ENCODE data around the gene DPYSL4. TPM values are rescaled to one million over a fixed set of nuclear protein-coding genes. Genes with fewer than 3 reads are reported as not detected.

The DPYSL4 gene
- total and polyA plus RNA-seq, 2 of the 13 experiments (the other 11 are each of a cell fraction or from before 2014, with no cell fraction given), result 0.84 to 1.2 TPM

DNA sequence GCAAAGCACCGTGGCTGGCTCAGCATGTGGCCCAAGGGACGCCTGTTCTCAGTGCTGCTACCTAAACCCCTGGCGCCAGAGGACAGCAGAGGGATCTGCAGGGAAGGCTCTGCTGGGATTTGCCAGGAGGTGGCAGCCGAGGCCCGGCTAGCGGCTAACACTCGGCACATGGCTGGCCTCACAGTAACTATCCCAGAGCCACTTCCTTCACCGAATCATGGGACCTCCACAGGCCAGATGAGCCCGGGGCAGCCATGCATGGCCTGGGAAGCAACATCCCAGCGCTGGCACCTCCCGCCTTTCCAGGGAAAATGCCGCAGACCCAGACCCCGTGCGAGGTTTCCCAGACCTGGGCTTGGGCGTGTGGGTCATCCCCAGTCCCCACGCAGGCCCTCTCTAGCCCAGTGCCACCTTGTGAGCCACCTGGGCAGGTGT, 36.4 kb downstream of the DPYSL4 start (continued):
- TF ChIP-seq, protein P1, sequence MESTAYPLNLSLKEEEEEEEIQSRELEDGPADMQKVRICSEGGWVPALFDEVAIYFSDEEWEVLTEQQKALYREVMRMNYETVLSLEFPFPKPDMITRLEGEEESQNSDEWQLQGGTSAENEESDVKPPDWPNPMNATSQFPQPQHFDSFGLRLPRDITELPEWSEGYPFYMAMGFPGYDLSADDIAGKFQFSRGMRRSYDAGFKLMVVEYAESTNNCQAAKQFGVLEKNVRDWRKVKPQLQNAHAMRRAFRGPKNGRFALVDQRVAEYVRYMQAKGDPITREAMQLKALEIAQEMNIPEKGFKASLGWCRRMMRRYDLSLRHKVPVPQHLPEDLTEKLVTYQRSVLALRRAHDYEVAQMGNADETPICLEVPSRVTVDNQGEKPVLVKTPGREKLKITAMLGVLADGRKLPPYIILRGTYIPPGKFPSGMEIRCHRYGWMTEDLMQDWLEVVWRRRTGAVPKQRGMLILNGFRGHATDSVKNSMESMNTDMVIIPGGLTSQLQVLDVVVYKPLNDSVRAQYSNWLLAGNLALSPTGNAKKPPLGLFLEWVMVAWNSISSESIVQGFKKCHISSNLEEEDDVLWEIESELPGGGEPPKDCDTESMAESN (CRISPR knock-in tag; conservative IDR thresholded peaks at IDR 0.05), result no peak
- 0 out of 2 replicates have a peak, but pooled peaks have one; percentile 41 for TF ChIP-seq YEATS2 (CRISPR knock-in tag; IDR thresholded peaks at IDR 0.05; ENCODE audit: borderline replicate concordance)
- TF ChIP-seq, protein P2, sequence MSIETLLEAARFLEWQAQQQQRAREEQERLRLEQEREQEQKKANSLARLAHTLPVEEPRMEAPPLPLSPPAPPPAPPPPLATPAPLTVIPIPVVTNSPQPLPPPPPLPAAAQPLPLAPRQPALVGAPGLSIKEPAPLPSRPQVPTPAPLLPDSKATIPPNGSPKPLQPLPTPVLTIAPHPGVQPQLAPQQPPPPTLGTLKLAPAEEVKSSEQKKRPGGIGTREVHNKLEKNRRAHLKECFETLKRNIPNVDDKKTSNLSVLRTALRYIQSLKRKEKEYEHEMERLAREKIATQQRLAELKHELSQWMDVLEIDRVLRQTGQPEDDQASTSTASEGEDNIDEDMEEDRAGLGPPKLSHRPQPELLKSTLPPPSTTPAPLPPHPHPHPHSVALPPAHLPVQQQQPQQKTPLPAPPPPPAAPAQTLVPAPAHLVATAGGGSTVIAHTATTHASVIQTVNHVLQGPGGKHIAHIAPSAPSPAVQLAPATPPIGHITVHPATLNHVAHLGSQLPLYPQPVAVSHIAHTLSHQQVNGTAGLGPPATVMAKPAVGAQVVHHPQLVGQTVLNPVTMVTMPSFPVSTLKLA (IDR thresholded peaks at IDR 0.05), result no peak
- no peak for TF ChIP-seq ZNF841 (CRISPR knock-in tag; IDR thresholded peaks at IDR 0.05; ENCODE audit: borderline replicate concordance)
- TF ChIP-seq MAX (IDR thresholded peaks at IDR 0.05), result peak; percentile 59; the same call in 1 of the 2 replicates
- TF ChIP-seq ZNF768 (CRISPR knock-in tag; IDR thresholded peaks at IDR 0.05), result no peak
- TF ChIP-seq NONO (IDR thresholded peaks at IDR 0.05), result no peak
- 0 out of 2 replicates have a peak, but pooled peaks have one; percentile 35 for TF ChIP-seq NONO (CRISPR knock-in tag; conservative IDR thresholded peaks at IDR 0.05)
- no peak for TF ChIP-seq ZNF260 (CRISPR knock-in tag; IDR thresholded peaks at IDR 0.05; ENCODE audit: borderline replicate concordance, low read depth)
- peak; percentile 68; the same call in 1 of the 2 replicates for TF ChIP-seq MXD4 (CRISPR knock-in tag; IDR thresholded peaks at IDR 0.05)
- TF ChIP-seq, protein P3, sequence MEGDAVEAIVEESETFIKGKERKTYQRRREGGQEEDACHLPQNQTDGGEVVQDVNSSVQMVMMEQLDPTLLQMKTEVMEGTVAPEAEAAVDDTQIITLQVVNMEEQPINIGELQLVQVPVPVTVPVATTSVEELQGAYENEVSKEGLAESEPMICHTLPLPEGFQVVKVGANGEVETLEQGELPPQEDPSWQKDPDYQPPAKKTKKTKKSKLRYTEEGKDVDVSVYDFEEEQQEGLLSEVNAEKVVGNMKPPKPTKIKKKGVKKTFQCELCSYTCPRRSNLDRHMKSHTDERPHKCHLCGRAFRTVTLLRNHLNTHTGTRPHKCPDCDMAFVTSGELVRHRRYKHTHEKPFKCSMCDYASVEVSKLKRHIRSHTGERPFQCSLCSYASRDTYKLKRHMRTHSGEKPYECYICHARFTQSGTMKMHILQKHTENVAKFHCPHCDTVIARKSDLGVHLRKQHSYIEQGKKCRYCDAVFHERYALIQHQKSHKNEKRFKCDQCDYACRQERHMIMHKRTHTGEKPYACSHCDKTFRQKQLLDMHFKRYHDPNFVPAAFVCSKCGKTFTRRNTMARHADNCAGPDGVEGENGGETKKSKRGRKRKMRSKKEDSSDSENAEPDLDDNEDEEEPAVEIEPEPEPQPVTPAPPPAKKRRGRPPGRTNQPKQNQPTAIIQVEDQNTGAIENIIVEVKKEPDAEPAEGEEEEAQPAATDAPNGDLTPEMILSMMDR (CRISPR knock-in tag; IDR thresholded peaks at IDR 0.05), result peak; percentile 99
- no peak for TF ChIP-seq MAZ (IDR thresholded peaks at IDR 0.05; ENCODE audit: borderline replicate concordance, low read depth, low read length)
- TF ChIP-seq MAZ (CRISPR knock-in tag; IDR thresholded peaks at IDR 0.05; ENCODE audit: low read depth), result 0 out of 2 replicates have a peak, but pooled peaks have one; percentile 31
- no peak for TF ChIP-seq NFRKB (IDR thresholded peaks at IDR 0.05)
- TF ChIP-seq NFYB (CRISPR knock-in tag; IDR thresholded peaks at IDR 0.05), result no peak
- peak; percentile 68 for TF ChIP-seq YY1 (IDR thresholded peaks at IDR 0.05; ENCODE audit: insufficient read depth, insufficient replicate concordance, low read depth, low read length)
- TF ChIP-seq, protein P4, sequence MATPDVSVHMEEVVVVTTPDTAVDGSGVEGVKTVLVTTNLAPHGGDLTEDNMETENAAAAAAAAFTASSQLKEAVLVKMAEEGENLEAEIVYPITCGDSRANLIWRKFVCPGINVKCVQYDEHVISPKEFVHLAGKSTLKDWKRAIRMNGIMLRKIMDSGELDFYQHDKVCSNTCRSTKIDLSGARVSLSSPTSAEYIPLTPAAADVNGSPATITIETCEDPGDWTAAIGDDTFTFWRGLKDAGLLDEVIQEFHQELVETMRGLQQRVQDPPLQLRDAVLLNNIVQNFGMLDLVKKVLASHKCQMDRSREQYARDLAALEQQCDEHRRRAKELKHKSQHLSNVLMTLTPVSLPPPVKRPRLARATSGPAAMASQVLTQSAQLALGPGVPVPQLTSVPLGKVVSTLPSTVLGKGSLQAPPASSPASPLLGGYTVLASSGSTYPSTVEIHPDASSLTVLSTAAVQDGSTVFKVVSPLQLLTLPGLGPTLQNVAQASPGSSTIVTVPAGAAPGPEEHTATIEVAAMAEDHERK (CRISPR knock-in tag; IDR thresholded peaks at IDR 0.05; ENCODE audit: low read depth), result no peak
- no peak for TF ChIP-seq ZNF563 (CRISPR knock-in tag; IDR thresholded peaks at IDR 0.05)
- TF ChIP-seq, protein P5, sequence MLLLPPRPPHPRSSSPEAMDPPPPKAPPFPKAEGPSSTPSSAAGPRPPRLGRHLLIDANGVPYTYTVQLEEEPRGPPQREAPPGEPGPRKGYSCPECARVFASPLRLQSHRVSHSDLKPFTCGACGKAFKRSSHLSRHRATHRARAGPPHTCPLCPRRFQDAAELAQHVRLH (CRISPR knock-in tag; IDR thresholded peaks at IDR 0.05; ENCODE audit: borderline replicate concordance, low read depth), result peak; percentile 57; the same call in 1 of the 2 replicates
- TF ChIP-seq, protein P6, sequence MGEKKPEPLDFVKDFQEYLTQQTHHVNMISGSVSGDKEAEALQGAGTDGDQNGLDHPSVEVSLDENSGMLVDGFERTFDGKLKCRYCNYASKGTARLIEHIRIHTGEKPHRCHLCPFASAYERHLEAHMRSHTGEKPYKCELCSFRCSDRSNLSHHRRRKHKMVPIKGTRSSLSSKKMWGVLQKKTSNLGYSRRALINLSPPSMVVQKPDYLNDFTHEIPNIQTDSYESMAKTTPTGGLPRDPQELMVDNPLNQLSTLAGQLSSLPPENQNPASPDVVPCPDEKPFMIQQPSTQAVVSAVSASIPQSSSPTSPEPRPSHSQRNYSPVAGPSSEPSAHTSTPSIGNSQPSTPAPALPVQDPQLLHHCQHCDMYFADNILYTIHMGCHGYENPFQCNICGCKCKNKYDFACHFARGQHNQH (CRISPR knock-in tag; IDR thresholded peaks at IDR 0.05), result 0 out of 2 replicates have a peak, but pooled peaks have one; percentile 29
- no peak for TF ChIP-seq ATAD3A (CRISPR knock-in tag; IDR thresholded peaks at IDR 0.05)
- peak; percentile 28; the same call in 1 of the 2 replicates for TF ChIP-seq NFKB2 (CRISPR knock-in tag; IDR thresholded peaks at IDR 0.05; ENCODE audit: borderline replicate concordance)
